HS-27A (cell line): ENCODE measurements around the gene NUP210L.
A peak's percentile ranks its signal among the peaks of the same experiment; 100 is the strongest.
"Not testable (repeated sequence)": the region's sequence is repeated elsewhere in the genome, so short reads cannot be mapped to it uniquely, and the experiment has no call there.

Experiments used
- DNase-seq: peaks from one replicate; pipeline ENCODE4 v3.0.0-alpha.2; 2012; ENCODE audit warnings: low read depth, missing footprints

The NUP210L gene

DNA sequence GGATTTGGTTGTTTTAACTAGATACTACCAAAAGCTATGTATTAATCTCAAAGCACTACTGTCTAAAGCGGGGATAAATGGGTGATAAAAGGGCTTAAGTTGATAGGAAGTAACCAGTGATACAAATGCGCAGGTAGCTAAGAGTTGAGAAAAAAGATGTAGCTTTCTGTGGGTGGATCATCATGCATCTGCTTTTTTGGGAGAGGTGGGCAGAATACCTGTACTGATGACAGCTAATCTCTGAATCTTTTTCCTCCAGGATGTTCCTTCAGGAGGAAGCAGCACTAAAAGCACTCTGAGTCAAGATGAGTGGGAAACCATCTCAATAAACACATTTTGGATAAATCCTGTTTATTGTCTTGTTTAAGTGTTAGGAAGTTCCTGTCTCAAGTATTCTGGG lies 163.1 kb downstream of the NUP210L start:
- DNase-seq, result no peak

DNA sequence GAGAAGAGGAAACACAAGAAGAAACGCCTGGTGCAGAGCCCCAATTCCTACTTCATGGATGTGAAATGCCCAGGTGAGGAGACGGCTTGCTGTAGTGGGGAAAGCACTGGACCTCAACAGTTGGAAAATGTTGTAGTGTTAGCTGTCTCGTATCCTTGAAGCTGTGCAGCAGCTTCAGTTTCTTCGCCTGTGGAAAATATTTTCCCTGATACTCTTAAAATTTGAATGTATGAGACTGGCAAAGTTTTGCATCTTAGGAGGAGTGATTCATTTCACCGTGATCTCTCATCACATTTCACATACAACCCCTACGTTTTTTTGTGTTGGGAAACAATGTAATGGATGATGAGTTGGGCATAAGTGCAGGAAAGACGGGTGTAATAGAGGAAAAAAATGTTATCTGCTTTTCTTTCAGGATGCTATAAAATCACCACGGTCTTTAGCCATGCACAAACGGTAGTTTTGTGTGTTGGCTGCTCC lies 163.7 kb downstream of the NUP210L start:
- no peak for DNase-seq

DNA sequence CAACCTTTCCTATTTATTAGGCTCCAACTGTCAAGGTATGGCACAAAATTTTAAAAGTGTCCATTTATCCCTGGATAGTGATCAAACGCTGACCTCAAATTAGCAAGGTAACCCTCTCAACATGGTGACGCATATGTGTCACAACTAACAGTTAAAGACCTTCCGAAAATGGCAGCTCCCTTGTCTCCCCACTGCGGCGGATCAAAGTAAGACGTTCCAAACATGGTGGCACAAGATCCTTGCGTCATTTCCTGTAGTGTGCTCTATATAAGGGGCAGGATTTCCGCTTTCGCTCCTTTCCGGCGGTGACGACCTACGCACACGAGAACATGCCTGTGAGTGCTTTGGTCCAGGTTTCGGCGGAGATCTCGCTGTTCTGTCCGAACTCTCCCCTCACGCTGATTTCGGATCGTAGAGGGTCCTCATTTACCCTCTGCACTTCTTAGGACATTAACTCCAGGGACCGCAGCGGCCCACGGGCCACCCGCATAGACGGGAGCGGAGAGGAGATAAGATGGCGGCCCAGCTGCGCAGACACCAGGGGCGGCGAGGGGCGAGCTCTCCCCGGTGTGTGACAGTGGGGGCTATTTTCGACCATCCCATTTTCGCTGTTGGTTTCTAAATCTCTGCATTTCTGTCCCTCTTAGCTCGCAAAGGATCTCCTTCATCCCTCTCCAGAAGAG lies 164.3 kb downstream of the NUP210L start, which contains the start of gene RPS27:
RPS27 (plus strand) TSS at position 295 of the 683 bp plus-strand sequence; CDS start at position 330, 35 bp downstream.
- peak; percentile 89 for DNase-seq

DNA sequence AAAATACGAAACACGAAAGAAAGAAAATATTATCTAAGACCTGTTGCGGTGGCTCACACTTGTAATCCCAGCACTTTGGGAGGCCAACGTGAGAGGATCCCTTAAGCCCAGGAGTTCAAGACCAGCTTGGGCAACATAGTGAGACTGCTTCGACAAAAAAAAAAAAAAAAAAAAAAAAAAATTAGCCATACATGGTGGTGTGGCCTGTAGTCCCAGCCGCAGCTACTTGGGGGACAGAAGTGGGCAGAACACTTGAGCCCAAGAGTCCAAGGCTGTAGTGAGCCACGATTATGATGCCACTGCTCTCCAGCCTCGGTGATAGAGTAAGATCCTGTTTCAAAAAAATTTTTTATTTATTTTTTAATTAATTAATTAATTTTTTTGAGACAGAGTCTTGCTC lies 167.3 kb downstream of the NUP210L start:
- DNase-seq, result no peak

DNA sequence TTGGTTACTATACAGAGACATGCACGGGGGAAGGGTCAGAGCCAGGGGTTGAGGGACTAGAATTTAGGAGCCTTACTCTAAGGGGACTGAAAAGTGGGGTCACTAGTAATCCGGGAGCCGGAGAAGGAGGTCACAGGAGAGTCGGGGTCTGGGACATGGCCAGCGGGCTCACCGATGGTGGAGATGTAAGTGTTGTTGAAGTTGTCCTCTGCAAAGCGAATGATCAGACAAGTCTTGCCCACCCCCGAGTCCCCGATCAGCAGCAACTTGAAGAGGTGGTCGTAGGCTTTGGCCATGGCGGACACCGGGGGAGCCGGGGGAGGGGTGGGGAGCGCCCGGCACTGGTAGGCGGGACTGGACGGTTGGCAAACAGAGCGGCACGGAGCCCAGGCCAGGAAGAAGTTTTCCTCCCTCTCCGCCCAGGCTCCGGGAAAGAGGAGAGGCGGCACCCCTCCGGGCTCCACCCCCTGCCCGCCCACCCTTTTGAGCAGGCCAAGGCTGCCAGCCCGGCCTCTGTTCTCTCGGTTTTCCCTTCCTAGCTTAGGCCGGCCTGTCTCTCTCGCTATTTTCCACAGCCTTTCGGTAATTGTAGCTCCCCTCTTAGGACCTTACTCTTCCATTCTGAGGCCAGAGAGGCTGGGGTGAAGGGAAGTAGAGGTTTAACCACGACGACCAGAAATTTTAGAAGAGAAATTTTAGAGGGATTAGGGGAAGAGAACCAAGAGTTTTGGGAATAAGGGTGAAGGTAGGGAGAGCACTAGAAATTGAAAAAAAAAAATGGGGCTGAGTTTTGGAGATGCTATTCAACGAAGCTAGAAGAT lies 168.7 kb downstream of the NUP210L start, which contains the start of gene RAB13:
RAB13 (minus strand) TSS at position 399 of the 821 bp plus-strand sequence; CDS start at position 296, 103 bp downstream.
- DNase-seq, result peak; percentile 60

DNA sequence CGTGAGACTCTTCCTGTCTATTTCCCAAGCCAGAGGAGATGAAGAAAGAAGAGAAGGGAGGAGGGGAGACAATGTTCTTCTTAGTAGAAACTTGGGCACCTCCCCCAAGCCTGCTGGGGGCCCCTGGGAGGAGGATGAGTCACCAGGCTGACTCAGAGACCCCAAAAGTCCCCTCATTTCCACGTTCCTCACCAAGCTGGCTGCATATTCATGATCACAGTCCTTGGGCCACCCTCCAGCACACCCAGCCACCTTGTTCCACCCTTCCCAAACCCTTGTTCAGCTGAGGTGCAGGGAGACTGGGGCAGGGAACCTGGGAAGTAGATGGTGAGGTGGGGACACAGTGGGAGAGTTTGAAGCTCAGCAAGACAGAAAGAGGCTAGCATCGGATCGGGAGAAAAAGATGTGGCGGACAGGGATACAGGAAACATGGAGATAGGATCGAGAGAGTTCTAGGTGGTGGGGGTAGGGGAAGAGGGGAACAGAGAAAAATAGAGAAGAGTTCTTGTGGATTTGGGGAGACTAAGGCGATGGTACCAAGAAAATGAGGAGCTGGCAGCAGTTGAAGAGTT lies 169.4 kb downstream of the NUP210L start:
- peak; percentile 36 for DNase-seq

DNA sequence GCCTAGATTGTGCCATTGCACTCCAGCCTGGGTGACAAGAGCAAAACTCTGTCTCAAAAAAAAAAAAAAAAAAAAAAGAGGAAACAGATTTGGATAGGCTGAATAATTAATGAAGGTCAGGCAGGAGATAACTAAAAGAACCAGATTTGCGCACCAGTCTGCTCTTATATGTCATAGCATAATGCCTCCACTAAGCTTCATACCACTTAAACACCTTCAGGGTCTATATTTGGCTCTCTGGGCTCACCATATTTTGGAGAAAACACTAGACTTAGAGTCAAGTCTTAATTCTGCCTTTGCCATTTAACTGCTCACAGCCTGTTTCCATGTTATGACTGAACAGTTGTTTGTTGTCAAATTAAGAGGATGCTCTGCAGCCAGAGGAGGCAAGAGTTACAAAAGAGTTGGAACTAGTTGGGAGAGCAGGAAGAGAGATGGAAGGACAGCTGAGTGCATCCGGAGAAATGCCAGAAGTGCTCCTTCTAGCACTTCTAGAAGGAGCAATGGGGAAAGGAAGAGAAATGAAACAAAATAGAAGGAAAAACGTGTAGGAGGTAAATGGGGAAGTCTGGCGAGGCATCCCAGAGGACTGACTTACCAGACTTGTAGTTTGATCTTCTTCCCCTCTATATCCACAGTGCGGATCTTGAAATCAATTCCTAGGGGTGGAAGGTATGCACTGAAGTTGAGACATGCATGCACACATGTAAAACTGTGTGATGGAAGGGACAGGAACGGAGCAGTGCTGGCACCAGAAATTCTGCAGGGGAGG lies 170.6 kb downstream of the NUP210L start:
- no peak for DNase-seq

DNA sequence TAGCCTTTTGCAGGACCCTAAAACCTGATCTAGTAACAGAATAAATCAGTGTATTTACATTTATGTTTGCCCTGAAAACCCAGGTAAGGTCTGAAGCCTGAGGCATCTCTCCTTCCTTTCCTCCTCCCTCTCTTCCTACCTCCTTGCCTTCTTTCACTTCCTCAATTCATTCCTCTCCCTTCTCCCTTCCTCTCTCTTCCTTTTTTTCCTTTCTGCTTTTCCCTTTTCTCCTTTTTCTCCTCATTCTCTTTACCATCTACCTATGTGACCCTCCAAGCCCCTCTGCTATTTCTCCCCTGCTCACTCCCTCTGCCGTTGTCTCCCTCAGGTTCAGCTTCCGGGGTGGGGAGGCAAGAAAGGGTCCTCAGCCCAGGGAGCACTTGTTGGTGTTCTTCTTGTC lies 173.1 kb downstream of the NUP210L start:
- DNase-seq, result not testable (repeated sequence)

DNA sequence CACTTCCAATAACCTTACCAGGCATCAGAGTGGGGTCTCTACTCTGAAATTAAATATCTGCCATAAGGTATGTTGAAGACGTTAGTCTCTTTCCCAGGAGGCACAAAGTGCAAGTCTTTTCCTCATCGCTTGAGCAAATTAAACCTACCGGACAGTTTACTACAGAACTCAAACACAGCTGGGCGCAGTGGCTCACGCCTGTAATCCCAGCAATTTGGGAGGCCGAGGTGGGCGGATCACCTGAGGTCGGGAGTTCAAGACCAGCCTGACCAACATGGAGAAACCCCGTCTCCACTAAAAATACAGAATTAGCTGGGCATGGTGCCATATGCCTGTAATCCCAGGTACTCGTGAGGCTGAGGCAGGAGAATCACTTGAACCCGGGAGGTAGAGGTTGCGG lies 175.8 kb downstream of the NUP210L start:
- not testable (repeated sequence) for DNase-seq

DNA sequence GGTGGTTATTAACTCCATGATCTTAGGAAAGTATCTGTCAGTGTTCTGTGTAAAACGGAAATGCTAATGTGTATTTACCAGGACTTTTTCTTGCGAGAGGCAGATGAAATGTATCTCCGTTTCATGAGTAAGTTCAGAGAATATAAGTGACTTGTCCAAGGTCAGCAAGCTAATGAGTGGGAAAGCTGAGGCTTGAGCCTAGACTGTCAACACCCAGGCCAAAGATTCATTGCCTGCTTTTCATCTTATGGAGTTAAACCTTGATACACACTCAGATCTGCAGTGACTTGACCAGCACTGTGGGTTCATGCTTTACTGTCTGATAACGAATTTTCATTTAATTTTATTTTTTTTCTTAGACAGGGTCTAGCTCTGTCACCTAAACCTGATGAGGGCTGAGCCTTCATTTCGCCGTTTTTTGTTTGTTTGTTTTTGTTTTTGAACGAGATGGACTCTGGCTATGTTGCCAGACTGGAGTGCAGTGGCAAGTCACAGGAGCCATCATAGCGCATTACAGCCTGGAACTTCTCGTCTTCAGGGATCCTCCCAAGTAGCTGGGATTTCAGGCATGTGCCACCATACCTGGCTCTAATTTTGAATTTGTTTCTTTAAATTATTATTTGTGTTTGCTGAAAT lies 176.5 kb downstream of the NUP210L start:
- DNase-seq, result no peak

DNA sequence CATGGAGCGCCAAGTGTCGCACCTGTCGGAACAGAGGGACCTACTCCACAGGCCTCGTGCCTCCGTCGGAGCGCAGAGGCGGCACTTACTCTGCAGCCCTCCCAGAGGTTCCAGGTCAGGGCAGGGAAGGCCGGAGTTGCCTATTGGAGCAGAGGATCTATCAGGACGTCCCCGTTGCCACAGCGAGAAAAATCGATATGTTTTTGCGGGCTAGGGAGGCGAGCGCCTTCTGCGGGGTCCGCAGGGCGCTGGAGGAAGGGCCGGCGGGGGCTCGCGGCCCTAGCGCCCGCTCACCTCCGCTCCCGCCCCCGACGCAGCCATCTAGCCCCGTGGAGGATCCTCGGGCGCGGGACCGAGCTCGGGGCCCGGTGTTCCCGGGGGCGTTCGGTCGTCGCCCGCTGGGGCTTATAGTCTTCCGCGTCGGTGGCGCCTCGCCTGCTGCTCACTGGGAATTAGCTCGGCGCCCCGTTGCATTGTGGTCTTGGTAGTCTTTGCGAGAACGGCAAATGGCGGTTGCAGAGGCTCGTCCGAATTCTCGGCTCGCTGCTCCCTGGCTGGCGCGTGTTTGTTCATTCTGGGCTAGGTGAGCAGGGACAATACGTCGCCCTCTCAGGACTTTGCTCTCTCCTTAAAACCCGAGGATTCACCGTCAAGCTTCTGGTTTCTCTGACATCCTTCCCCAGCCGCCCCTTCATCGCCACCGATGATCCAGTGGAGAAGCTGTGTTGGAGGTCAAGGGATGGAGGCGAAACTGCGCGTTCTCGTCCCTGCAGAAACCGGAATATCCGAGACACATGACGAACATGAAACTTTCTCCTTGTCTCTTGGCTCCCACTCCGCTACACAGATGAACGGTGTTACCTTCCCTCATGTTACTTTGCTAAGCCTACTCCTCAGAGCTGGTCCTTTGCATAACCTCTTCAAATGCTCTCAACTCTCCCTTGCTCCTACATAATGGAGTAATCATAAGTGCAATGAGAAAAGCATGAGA lies 177.3 kb downstream of the NUP210L start, which contains the start of gene JTB:
JTB (minus strand) TSS at position 425 of the 991 bp plus-strand sequence; CDS start at position 3, 422 bp downstream.
- DNase-seq, result peak; percentile 47

DNA sequence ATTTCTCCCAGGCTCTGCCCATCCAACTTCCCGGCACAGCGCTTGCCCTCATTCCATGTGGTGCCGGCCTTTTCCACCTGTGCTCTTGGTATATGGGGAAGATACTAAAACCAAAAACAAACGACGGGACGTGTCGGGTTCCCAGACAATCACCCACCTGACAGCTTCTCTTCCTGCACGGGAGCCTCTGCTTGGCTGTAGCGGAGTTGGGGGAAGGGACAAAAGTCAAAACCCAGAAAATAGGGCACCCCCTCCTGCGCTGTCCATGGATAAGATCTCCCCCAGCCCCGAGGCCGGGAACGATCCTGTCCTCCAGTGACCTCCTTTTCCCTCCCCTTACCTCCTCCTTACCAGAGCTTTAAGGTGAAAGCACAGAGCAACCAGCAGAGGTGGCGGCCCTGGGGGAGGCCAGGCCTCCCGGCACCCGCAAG lies 178.0 kb downstream of the NUP210L start:
- DNase-seq, result no peak

DNA sequence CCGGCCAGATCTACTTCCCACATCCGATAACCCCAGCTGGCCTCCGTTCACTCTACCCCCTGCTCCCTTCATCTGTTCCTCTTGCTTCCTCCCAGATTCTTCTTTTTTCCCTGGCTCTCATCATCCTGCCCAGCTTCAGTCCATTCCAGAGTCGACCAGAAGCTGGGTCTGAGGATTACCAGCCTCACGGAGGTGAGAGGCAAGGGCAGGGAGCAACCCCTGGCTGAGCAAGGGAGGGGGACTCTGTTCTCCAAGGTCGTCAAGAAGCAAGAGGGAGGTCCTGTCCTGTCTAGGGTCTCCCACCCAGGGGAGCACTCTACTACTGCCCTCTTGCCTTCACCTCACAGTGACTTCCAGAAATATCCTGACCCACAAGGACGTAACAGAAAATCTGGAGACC lies 181.3 kb downstream of the NUP210L start:
- DNase-seq, result no peak

DNA sequence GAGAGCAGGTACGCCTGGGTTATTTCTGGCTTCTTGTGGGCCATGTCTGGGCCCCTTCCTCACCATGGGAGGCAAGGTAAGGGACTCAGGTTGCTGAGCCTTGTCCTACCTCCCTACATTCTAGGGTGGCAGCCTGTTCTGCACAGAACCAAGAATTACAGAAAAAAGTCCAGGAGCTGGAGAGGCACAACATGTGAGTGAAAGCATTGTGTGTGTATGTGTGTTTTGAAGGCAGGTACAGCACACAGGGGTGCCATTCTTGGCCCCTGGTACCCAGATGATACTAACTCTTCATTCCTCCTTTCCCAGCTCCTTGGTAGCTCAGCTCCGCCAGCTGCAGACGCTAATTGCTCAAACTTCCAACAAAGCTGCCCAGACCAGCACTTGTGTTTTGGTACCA lies 181.8 kb downstream of the NUP210L start:
- DNase-seq, result no peak

DNA sequence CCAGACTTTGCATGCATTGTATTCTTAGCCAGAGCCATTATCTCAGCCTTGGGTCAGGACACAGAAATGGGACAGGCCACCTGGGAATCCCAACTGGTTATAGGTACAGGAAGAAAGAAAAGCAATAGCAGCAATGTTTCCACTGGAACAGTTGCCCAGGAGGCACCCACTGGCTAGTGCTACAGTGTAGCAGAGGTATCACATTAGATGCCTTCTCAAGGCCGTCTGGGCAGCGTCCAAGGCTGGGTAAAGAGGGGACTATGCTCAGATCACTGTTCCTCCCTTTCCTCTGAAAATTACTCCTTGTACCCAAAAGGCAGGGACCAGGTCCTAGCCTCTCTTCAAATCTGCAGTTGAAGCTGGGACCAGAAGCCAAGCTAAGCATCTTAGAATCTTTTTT lies 184.5 kb downstream of the NUP210L start:
- DNase-seq, result no peak

DNA sequence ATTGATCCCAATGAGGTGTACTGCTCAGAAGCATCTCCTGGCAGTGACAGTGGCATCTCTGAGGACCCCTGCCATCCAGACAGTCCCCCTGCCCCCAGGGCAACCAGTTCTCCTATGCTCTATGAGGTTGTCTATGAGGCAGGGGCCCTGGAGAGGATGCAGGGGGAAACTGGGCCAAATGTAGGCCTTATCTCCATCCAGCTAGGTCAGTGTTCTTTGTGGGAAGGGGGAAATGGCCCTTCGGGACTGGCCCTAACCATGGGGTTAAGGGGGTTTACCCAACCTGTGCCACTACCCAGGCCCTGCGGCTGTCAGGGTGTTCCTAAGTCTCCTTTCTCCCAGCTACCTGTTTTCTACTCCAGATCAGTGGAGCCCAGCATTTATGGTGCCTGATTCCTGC lies 185.9 kb downstream of the NUP210L start:
- DNase-seq, result no peak

DNA sequence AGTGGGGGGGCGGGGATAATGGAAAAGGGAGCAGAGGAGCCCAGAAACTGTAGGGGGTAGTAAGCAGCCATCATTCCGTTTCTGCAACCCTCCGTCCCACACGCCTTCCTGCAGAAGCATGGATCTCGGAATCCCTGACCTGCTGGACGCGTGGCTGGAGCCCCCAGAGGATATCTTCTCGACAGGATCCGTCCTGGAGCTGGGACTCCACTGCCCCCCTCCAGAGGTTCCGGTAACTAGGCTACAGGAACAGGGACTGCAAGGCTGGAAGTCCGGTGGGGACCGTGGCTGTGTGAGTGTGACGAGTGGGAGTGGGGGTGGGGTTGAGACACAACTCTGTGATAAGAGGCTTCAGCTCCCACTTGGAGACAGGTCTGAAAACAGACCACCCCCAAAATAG lies 186.5 kb downstream of the NUP210L start:
- no peak for DNase-seq

DNA sequence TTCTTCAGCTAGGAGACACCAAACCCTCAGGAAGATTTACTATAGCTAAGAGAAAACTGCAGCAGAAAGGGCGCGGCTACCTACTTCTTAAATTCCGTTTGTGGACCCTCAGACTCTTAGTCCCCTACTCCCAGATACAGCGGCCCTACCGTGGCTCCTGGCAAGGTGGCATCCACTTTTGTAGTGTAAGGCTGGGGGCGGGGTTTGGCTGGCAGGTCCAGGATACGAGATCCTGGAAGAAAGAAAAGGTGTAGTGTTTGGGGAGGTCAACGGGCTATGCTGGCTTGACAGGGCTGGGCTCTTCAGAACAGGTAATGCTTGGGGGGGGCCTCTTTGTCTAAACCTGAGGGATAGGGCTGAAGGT lies 186.9 kb downstream of the NUP210L start:
- DNase-seq, result no peak

DNA sequence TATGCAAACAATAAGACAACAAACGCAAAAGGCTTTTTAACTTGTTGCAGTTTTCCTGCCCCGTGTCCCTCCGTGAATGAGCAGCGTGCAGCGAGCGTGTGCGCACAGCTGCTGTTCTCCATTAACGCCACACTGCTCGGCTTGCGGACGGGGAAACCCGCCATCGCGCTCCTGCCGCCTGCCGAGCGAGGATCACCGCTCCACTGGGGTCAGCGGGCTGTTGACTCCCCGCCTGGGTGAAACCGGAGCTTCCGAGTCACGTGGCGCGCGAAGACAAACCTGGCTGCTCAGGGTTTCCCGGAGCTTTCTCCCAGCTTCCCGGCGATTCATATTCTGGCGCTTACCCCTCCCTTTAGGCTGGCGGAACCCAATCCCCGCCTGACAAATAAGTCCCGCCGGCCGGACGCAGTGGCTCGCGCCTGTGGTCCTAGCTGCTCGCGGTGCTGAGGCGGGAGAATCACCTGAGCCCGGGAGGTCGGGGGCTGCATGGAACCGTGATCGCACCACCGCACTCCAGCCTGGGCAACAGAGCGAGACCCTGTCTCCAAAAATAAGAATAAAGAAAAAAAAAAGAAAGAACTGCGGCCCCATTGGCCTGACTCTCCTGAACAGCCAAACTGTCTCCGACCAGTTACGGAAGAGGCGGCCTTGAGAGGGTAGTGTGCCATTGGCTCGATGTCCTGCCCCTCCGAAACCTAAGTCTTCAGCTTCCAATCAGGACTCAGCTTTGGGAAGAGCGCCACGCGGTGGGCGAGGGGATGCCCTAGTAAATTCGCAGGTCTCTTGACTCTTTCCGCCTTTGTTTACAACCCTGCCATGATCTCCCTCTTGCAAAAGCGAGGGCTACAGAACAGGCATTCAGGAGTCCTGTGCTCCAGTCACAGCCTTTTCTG lies 187.5 kb downstream of the NUP210L start, which contains the start of gene CREB3L4:
CREB3L4 (plus strand) TSS at position 796 of the 893 bp plus-strand sequence. CDS start 624 bp downstream, outside the sequence.
- DNase-seq, result peak; percentile 90
